Stomach (tissue), 4 donors: ENCODE measurements around the gene MGAT4D.

Experiments used
- POLR2A ChIP-seq, 4 donors: fragments of 450-650 bp; IDR thresholded peaks; one replicate each; pipeline ENCODE4 v1.6.1; 2016; ENCODE audit warnings: antibody characterized with exemption in 4 of 4, control low read depth in 2 of 4, mild to moderate bottlenecking in 1 of 4, moderate library complexity in 1 of 4
- TF ChIP-seq, protein P1 (sequence below), 7 experiments: fragments of 450-650 bp in 4 of 7; fragments of 200-600 bp in 3 of 7; sonication (generic) in 3 of 7; IDR thresholded peaks; one replicate each; pipeline ENCODE4 v1.5.1; 2016 to 2019; ENCODE audit warnings: antibody characterized with exemption in 7 of 7, control low read depth in 2 of 7, mild to moderate bottlenecking in 1 of 7

DNA sequence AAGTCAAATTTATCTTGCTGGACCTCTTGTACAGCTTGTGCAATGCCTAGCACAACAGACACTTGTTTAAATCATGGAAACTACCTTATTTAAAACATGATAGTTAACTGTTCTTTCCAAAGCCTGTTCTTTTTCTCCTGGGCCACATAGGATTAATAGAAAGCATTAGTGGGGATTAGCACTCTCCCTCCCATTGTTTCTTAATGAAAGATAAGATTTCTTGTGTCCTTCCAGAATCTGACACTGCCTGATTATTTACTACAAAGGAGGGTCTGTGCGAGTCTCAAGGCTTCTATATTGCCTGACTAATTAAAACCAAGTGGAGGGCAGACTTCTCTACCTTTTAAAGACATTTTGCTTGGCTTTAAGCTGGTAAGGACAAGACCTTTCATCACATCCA lies 17.3 kb upstream of the MGAT4D start:
- TF ChIP-seq POLR2A (IDR thresholded peaks at IDR 0.05), result no peak
- TF ChIP-seq, protein P1, sequence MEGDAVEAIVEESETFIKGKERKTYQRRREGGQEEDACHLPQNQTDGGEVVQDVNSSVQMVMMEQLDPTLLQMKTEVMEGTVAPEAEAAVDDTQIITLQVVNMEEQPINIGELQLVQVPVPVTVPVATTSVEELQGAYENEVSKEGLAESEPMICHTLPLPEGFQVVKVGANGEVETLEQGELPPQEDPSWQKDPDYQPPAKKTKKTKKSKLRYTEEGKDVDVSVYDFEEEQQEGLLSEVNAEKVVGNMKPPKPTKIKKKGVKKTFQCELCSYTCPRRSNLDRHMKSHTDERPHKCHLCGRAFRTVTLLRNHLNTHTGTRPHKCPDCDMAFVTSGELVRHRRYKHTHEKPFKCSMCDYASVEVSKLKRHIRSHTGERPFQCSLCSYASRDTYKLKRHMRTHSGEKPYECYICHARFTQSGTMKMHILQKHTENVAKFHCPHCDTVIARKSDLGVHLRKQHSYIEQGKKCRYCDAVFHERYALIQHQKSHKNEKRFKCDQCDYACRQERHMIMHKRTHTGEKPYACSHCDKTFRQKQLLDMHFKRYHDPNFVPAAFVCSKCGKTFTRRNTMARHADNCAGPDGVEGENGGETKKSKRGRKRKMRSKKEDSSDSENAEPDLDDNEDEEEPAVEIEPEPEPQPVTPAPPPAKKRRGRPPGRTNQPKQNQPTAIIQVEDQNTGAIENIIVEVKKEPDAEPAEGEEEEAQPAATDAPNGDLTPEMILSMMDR (IDR thresholded peaks at IDR 0.05), result no peak
